WERI-Rb-1 (cell line): ENCODE data around the gene JCHAIN.
A peak's percentile ranks its signal among the peaks of the same experiment; 100 is the strongest.
"Not testable (repeated sequence)": the region's sequence is repeated elsewhere in the genome, so short reads cannot be mapped to it uniquely, and the experiment has no call there.

ENCODE experiments used
- DNase-seq: peaks from one replicate; pipeline ENCODE4 v3.0.0-alpha.2; 2020
- H3K27ac ChIP-seq: fragments of 250-450 bp; sonication (Bioruptor Pico); 2 replicates; pipeline ENCODE4 v1.5.1; 2020; ENCODE audit warnings: mild to moderate bottlenecking, moderate library complexity
- H3K27me3 ChIP-seq: fragments of 250-450 bp; sonication (Bioruptor Pico); 2 replicates; pipeline ENCODE4 v1.5.1; 2021; ENCODE audit warnings: mild to moderate bottlenecking, low read depth, moderate library complexity; ENCODE audit not compliant: insufficient read depth, severe bottlenecking
- H3K36me3 ChIP-seq: fragments of 250-450 bp; sonication (Bioruptor Pico); 2 replicates; pipeline ENCODE4 v1.5.1; 2020; ENCODE audit warnings: mild to moderate bottlenecking, moderate library complexity
- H3K4me3 ChIP-seq: 2 replicates; pipeline ENCODE4 v1.5.1; 2011; ENCODE audit warnings: low read depth, mild to moderate bottlenecking, control low read depth, low read length
- H3K9me3 ChIP-seq: fragments of 250-450 bp; sonication (Bioruptor Pico); 2 replicates; pipeline ENCODE4 v1.5.1; 2021; ENCODE audit warnings: mild to moderate bottlenecking, moderate library complexity; ENCODE audit not compliant: severe bottlenecking
- TF ChIP-seq, protein P1 (sequence below): IDR thresholded peaks from 2 replicates; pipeline ENCODE4 v1.5.1; 2011; ENCODE audit warnings: low read depth, mild to moderate bottlenecking, control low read depth, inconsistent platforms, low read length

The JCHAIN gene

DNA sequence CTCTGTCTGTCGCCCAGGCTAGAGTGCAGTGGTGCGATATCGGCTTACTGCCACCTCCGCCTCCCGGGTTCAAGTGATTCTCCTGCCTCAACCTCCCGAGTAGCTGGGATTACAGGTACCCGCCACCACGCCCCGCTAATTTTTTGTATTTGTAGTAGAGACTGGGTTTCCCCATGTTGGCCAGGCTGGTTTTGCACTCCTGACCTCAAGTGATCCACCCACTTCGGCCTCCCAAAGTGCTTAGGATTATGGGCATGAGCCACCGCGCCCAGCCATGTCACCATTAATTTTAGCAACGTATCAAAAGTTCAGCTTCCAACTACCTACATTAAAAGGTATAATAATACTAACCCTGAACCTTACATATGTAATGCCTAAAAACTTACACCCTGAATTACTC, 21.1 kb upstream of the JCHAIN start:
- peaks cover 7% of the 10 kb centered on the region; the same call in 1 of the 2 replicates for H3K36me3 ChIP-seq
- peak overlapping the region; percentile 91 for H3K4me3 ChIP-seq
- H3K27ac ChIP-seq = peak overlapping the region; percentile 89
- TF ChIP-seq, protein P1, sequence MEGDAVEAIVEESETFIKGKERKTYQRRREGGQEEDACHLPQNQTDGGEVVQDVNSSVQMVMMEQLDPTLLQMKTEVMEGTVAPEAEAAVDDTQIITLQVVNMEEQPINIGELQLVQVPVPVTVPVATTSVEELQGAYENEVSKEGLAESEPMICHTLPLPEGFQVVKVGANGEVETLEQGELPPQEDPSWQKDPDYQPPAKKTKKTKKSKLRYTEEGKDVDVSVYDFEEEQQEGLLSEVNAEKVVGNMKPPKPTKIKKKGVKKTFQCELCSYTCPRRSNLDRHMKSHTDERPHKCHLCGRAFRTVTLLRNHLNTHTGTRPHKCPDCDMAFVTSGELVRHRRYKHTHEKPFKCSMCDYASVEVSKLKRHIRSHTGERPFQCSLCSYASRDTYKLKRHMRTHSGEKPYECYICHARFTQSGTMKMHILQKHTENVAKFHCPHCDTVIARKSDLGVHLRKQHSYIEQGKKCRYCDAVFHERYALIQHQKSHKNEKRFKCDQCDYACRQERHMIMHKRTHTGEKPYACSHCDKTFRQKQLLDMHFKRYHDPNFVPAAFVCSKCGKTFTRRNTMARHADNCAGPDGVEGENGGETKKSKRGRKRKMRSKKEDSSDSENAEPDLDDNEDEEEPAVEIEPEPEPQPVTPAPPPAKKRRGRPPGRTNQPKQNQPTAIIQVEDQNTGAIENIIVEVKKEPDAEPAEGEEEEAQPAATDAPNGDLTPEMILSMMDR = no peak
- no peaks in the 10 kb centered on the region for H3K27me3 ChIP-seq
- no peaks in the 10 kb centered on the region for H3K9me3 ChIP-seq
- DNase-seq = peak; percentile 23

- H3K36me3 ChIP-seq, H3K4me3 ChIP-seq, DNase-seq, H3K27me3 ChIP-seq, H3K9me3 ChIP-seq, H3K27ac ChIP-seq: not testable (repeated sequence)
These were observed 15.8 kb upstream of the JCHAIN start for GRCh38 chr4:70682142-70682541.

- no peak overlapping the region for H3K27ac ChIP-seq
These were observed 15.4 kb upstream of the JCHAIN start for GRCh38 chr4:70681704-70682103.

DNA sequence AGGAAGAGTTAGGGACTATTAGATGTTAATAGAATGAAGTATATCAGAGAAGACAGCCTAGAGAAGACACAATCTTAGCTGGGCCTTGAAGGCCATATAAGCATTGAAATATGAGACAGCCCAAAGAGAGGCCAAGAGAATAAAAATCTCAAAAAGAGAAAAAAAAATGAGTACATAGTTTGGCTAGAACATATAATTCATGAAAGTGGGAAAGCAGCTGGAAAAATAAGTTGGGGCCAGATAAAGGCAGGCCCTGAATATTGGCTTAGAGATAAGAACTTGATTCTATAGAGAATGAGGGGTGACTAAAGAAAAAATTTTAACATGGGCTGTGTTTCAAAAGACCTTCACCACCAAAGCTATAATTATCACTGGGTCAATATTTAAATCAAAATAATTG, 14.6 kb upstream of the JCHAIN start:
- Histone ChIP-seq H3K27ac (no peak overlapping the region), H3K27me3 (no peaks in the 10 kb centered on the region), H3K36me3 (no peaks in the 10 kb centered on the region), H3K9me3 (no peaks in the 10 kb centered on the region), H3K4me3 (no peak overlapping the region)
- TF ChIP-seq, protein P1 = no peak
- no peak for DNase-seq

More at GRCh38 chr4:70681704-70682103, 15.4 kb upstream of the JCHAIN start:
- Histone ChIP-seq H3K4me3 (no peak overlapping the region), H3K9me3 (no peaks in the 10 kb centered on the region), H3K27me3 (no peaks in the 10 kb centered on the region), H3K36me3 (no peaks in the 10 kb centered on the region)
- TF ChIP-seq, protein P1 = no peak
- no peak for DNase-seq

DNA sequence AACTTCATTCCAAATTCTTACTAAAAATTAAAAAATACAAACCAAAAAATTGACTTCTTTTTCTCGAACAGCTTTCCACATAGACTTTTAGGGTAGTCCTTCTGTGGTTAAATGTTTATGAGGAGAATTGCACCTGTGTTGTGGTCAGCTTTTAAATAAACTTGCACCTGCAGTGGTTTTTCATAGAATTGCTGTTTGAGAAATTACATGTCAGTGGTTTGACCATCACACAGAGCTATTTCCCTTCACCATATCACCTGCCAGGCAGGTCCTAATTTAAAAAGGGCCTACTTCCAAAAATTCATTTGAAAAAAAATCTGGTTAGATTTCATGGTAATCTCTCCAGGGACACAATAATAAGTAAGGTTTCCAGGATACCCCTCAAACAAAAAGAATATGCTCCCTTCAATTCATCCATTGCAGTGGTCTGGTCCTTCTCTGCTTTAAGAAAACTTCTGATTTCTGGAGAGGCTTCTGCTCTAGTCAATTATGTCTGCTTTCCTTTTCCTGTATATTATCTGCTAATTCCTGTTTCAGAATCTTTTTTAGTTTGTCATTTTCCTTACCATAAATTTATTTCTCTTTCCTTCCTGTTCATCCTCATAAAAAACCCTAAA, 12.2 kb upstream of the JCHAIN start:
- no peaks in the 10 kb centered on the region for H3K27me3 ChIP-seq
- H3K9me3 ChIP-seq = no peaks in the 10 kb centered on the region
- TF ChIP-seq, protein P1 = no peak
- no peak overlapping the region for H3K27ac ChIP-seq
- no peak for DNase-seq
- H3K36me3 ChIP-seq = no peaks in the 10 kb centered on the region
- H3K4me3 ChIP-seq = no peak overlapping the region

- Histone ChIP-seq H3K27ac (no peak overlapping the region), H3K27me3 (no peaks in the 10 kb centered on the region), H3K4me3 (no peak overlapping the region), H3K36me3 (no peaks in the 10 kb centered on the region), H3K9me3 (no peaks in the 10 kb centered on the region)
- TF ChIP-seq, protein P1 = no peak
- DNase-seq = no peak
These were observed 10.3 kb upstream of the JCHAIN start for GRCh38 chr4:70676554-70677090.
